GM19324 (cell line): ENCODE results near the gene RASGEF1B.
A peak's percentile ranks its signal among the peaks of the same experiment; 100 is the strongest.
"Not testable (repeated sequence)": the region's sequence is repeated elsewhere in the genome, so short reads cannot be mapped to it uniquely, and the experiment has no call there.

Experiments used
- ATAC-seq: cut with Tn5 transposase; IDR thresholded peaks from one replicate; pipeline ENCODE4 v1.9.1; 2021; ENCODE audit warnings: mild to moderate bottlenecking, moderate library complexity; ENCODE audit not compliant: unreplicated experiment, low FRiP score

Gene RASGEF1B

DNA sequence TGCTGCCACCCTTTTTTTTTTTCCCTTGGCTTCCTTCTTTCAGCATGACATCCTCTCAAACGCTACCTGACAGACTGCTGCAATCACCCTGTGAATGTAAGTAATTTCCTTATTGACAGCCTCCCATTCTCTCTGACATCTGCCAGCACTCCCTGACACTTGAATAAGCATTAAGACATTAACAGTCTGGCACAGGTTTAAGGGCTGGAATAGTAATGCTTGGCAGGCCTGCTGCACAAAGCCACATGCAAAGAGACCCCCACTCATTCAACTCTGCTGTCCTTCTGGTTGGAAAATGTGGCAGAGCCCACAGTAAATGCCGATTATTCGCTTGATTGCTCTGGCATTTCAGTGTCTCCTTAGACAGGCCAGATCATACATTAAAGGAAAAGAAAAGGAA is 28.1 kb upstream of the RASGEF1B start:
- ATAC-seq: no peak

DNA sequence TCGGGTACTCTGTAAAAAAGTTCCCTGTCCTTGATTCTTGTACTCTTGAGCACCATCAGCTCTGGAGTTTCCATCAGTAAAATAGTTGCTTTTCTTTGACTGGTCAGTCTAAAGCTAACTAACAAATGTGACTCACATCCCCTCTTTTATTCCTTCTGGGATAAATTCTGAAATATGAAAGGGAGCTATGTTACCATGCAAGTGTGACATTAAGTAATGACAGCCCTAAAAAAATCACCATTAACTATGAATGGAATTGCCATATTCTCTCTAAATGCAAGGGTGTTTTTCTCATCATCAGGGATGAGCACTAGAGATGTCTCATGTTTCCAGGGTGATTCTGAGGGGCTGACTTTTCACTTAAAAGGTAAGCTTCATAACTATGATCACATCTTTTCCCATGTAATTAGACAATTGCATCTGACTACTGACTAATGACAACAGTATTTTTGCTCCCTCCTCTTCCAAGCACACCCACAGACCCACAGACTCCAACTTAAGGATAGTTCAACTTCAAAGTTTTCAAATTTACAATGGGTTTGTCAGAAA is 26.9 kb upstream of the RASGEF1B start:
- ATAC-seq: no peak

GRCh38 chr4:81498046-81498445 is 26.3 kb upstream of the RASGEF1B start:
- ATAC-seq: no peak

DNA sequence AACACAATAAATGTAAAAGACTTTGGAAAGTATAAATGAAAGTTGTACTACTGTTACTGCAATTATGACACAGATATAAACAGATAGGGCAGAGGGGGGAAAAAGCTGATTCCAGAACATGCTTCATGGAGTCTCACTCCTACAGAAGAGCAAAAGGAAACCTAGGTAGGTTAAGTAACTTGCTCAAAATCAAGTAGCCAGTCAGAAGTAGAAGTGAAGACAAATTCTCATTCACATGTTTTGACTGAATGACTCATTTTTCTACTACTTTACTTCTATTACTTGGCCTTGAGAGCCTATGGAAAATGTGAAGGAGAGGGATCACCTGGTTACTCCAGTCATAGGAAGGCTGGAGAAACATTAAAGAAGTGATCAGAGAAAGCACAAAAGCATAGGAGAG is 23.6 kb upstream of the RASGEF1B start:
- no peak for ATAC-seq

DNA sequence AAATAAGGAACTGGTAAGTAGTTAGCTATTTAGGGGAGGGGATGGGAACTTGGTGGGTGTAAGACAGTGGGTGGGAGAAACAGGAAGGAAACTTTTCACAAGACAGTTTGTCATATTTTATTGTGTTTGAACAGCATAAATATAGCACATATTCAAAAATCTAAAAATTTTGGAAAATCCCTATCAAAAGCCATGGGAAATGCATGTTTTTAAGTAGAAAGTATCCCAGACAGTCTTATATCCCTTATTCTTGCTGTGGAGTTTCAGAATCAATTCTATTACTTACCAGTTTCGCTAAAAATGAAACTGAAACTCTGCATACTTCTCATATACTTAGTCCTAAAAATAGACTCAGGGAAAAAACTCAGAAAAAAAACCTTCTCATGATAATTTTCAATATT is 22.3 kb upstream of the RASGEF1B start:
- peak; percentile 78 for ATAC-seq

GRCh38 chr4:81492606-81493230 is 21.0 kb upstream of the RASGEF1B start:
- ATAC-seq: no peak

DNA sequence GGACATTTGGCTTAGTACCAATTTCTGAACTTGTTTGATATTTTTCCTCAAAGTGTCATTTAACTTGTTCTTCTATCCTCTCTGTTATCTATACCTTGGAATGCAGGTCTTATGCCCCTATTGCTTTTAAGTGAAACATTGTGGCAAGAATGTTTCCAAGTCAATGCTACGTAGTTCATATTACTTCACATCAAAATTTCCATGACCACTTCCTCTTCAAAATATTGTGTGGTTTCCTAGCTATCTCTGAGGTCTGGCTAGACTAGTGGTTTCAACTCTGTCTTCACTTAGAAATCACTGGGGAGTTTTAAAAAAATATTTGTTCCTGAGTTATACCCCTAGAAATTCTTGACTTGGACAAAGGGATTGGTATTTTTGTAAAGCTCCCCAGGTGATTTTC is 20.2 kb upstream of the RASGEF1B start:
- ATAC-seq: no peak

DNA sequence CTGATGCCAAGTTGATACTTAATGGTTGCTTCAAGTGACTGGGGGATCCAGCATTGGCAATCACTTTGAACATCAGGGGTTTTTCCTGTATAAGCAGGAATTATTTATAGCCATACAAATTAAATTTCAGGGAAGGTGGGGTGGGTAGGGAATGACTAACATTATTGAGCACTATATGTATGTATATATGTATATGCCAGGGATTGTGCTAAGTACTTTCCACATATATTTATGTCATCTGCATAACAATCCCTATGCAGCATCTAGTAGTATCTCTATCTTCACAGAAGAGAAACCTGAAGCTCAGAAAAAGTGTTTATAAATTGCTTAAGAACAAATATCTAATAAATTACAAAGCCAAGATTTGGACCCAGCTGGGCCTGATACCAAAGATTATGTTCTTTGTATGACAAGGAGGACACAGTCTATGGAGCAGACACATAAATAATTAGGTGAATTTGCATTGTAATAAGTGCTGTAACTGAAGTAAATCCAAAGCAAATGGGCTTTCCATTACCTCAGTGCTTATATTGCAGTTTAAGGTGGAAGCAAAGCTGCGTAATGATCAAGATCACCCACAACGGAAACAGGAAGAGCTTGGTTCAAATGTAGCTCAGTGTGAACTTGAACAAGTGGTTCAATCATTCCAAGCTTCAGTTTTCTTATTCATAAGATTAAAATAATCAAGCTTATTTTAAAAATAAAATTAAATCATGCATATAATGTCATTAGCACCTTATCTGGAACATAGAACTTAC is 18.9 kb upstream of the RASGEF1B start:
- ATAC-seq: no peak

DNA sequence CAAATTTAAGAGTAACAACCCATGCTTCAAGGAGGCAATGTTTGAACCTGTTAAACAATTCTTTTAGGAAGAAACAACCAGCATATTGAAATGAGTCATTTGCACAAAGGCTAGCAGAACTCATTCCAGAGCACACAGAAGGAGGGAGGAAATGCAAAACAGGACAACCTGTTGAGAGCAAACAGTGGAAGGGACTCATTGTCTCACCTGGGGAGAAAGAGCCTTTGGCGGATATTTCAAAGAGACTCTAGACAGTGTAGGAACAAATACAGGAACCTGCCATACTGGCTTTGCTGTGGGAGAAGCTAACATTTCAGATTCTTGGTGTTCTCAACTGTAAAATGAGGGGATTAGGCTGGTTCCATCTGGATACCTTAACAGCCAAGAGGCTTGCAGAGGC is 14.8 kb upstream of the RASGEF1B start:
- no peak for ATAC-seq

GRCh38 chr4:81485310-81485980 is 13.7 kb upstream of the RASGEF1B start:
- no peak for ATAC-seq

GRCh38 chr4:81482326-81482725 is 10.6 kb upstream of the RASGEF1B start:
- ATAC-seq: no peak

GRCh38 chr4:81481151-81481550 is 9.4 kb upstream of the RASGEF1B start:
- ATAC-seq: no peak

GRCh38 chr4:81479573-81479972 is 7.9 kb upstream of the RASGEF1B start:
- ATAC-seq: not testable (repeated sequence)

- not testable (repeated sequence) for ATAC-seq
These were observed 1.9 kb upstream of the RASGEF1B start for GRCh38 chr4:81473331-81474265.

DNA sequence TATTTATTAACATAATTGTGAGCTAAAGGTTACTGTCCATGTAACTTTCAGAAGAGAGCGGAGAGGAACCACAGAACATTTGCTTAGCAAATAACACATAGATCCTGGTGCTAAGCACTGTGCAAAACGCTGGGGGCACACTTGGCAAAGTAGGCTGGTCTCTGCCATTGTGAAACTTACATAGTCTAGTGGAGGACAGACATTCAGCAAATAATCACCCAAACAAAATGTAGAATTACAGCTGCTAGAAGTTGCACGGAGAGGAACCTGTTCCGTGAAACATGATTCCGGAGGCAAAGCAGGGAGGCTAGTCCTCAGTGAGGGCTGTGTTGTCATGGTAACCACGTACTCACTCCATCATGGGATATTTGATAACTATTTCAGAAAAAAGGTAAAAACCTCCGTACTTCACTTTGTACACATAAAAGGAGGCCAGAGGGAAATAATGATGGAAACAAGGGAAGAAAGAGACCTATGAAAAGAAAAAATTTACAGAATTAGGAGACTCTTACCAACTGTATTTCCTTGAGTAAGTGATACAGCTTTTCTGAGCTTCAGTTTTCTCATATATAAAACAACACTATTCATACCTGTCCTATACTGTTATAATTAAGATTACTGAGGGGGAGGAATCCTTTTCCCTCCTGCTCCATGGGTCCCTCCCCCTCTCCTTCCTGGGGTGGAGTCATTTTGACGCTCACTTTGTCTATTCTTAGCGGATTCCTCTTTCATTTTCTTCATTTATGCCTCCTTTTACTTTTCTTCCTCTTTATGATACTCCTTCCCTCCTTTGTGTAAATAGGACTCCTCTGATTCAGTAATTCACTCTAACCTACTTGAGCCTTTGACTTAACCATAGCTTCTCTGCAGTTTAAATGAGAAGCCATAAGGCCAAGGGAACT is 825 bp upstream of the RASGEF1B start:
- peak; percentile 77 for ATAC-seq

DNA sequence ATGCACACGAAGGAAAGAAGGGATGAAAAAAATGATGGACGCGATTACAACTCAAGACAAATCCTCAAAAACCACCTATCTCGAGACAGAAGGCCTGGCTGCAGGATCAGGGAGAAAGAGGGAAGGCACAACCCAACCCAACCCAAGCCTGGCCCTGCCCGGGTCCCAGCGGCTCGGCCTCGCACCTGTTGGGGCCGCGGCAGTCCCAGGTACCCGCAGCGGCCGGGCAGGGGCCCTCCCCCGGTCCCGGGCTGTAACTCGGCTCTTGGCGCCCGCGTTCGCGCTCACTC is 464 bp downstream of the RASGEF1B start:
- ATAC-seq: peak; percentile 27

DNA sequence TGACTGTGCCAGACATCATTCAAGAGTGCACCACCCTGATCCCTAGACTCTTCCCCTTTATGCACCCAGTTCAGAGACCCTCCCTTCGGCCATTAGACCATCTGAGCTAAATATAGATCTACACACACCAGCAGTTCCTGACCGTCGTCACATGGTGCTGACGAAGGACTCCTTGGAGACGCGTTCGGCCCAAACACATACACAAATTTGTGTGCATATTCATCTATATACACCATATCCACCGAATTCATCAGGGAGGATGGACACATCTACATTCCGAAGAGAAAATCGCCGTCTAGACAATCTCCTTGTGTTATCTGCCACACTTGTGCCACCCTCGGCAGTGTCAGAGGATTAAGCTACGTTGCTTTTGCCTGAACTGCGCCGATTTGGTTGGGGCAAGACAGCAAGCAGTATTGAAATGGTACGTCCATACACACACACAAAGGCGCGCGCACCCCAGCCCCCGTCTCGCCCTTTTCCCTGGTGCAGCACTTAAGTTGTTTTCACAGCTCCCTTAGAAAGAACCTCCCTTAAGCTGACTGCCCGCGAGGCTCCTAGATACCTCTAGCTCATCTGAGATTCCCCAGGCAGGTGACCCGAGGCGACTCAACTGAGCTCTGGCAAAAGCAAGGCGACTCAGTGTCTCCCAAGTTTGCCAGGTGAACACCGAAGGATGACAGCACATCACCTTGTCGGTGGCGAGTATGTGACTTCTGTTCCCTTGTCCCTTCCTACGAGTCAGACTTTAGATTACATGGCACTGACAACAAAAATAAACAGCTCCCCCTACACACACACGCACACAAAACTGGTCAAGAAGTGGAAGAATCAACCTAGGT is 1.0 kb downstream of the RASGEF1B start:
- ATAC-seq: no peak

DNA sequence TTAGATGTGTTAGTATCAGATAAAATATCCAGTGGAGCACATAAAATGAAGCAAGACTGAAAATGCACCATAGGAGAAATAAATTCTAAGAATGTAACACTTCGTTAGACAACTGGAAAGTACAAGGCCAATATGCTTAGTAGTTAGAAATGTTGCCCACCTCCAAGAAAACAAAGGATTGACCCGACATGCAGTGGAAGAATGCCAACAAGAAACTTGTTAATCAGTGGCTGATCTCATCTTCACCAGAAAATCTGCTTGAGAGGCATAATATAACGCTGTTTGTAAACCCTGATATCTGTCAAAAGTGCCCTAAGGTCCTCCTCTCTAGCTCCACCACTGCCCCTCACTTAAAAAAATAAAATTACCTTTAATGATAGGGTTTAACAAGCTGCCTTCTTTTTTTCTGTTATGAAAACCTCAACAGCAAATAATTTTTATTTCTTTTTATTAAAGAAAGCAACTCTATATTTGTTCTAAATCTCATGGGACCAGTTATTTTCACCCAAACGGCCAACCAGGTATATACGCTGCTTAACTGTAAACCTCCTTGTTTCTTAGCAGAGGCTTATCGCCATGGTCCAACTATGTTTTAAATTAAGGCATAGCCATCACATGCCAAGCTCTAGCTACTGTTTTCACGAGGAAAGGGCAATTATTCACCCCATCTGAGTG is 1.8 kb downstream of the RASGEF1B start:
- ATAC-seq: no peak
